Neural progenitor cell (in vitro differentiated cells): Measurements from ENCODE around the gene B4GALT4. TPM values are rescaled to one million over a fixed set of nuclear protein-coding genes. Genes with fewer than 3 reads are reported as not detected.
A peak's percentile ranks its signal among the peaks of the same experiment; 100 is the strongest.

ENCODE experiments used
- DNase-seq: peaks from one replicate; pipeline ENCODE4 v3.0.0-alpha.2; 2016; ENCODE audit warnings: low spot score
- H2AFZ ChIP-seq: fragments of 200-600 bp; sonication (generic); replicated peaks from 2 replicates; pipeline ENCODE4 v1.6.1; 2016; ENCODE audit warnings: antibody characterized with exemption
- H3F3A ChIP-seq: fragments of 200-600 bp; sonication (generic); 2 replicates; pipeline ENCODE4 v1.6.1; 2016; ENCODE audit warnings: antibody characterized with exemption, low read depth
- H3K27ac ChIP-seq: fragments of 200-600 bp; sonication (generic); 2 replicates; pipeline ENCODE4 v1.5.1; 2016; ENCODE audit warnings: mild to moderate bottlenecking
- H3K27me3 ChIP-seq: fragments of 200-600 bp; sonication (generic); 2 replicates; pipeline ENCODE4 v1.6.1; 2016; ENCODE audit warnings: mild to moderate bottlenecking, moderate library complexity
- H3K36me3 ChIP-seq: fragments of 200-600 bp; sonication (generic); 2 replicates; pipeline ENCODE4 v1.5.1; 2016
- H3K4me1 ChIP-seq: fragments of 200-600 bp; sonication (generic); 2 replicates; pipeline ENCODE4 v1.6.1; 2016; ENCODE audit warnings: mixed run types
- H3K4me2 ChIP-seq: fragments of 200-600 bp; sonication (generic); 2 replicates; pipeline ENCODE4 v1.6.1; 2016
- H3K4me3 ChIP-seq: fragments of 200-600 bp; sonication (generic); 2 replicates; pipeline ENCODE4 v1.5.1; 2016
- H3K79me2 ChIP-seq: fragments of 200-600 bp; sonication (generic); 2 replicates; pipeline ENCODE4 v1.6.1; 2016; ENCODE audit warnings: low read depth
- H3K9ac ChIP-seq: fragments of 200-600 bp; sonication (generic); 2 replicates; pipeline ENCODE4 v1.6.1; 2016
- H3K9me3 ChIP-seq: fragments of 200-600 bp; sonication (generic); 2 replicates; pipeline ENCODE4 v1.5.1; 2016; ENCODE audit warnings: low read depth
- H4K20me1 ChIP-seq: fragments of 200-600 bp; sonication (generic); 2 replicates; pipeline ENCODE4 v1.6.1; 2016; ENCODE audit warnings: low read depth
- H3K27ac Mint-ChIP-seq: 3 replicates; pipeline ENCODE4 v1.8.0; 2021; ENCODE audit warnings: mixed read lengths
- H3K27me3 Mint-ChIP-seq: 2 replicates; pipeline ENCODE4 v1.8.0; 2022; ENCODE audit warnings: low read depth, mild to moderate bottlenecking, inconsistent platforms, moderate library complexity, mixed read lengths; ENCODE audit not compliant: insufficient read depth
- H3K36me3 Mint-ChIP-seq: 3 replicates; pipeline ENCODE4 v1.8.0; 2021; ENCODE audit warnings: mixed read lengths
- H3K4me1 Mint-ChIP-seq: 3 replicates; pipeline ENCODE4 v1.8.0; 2021; ENCODE audit warnings: mixed read lengths
- H3K4me3 Mint-ChIP-seq: 3 replicates; pipeline ENCODE4 v1.8.0; 2021; ENCODE audit warnings: mild to moderate bottlenecking, moderate library complexity, mixed read lengths
- H3K9me3 Mint-ChIP-seq: 3 replicates; pipeline ENCODE4 v1.8.0; 2020; ENCODE audit warnings: mixed read lengths
- EZH2 ChIP-seq: fragments of 200-600 bp; sonication (generic); IDR thresholded peaks from 2 replicates; pipeline ENCODE4 v1.6.1; 2017; ENCODE audit warnings: antibody characterized with exemption, mild to moderate bottlenecking, moderate library complexity
- EZH2phosphoT487 ChIP-seq: fragments of 200-600 bp; sonication (generic); IDR thresholded peaks from 2 replicates; pipeline ENCODE4 v1.6.1; 2017; ENCODE audit warnings: antibody characterized with exemption
- total RNA-seq: library from RNA; depleted of rRNA; stranded (reverse); fragments of >200 nt; gene quantifications from 2 replicates; pipeline ENCODE4 v1.2.3, GENCODE V29; 2015; ENCODE audit warnings: low replicate concordance
- TF ChIP-seq, protein P1 (sequence below): fragments of 200-600 bp; sonication (generic); IDR thresholded peaks from 2 replicates; pipeline ENCODE4 v1.5.1; 2017; ENCODE audit warnings: antibody characterized with exemption, mild to moderate bottlenecking

B4GALT4 gene
- total RNA-seq, 1 donor from 2014 or later: 47.0 TPM

DNA sequence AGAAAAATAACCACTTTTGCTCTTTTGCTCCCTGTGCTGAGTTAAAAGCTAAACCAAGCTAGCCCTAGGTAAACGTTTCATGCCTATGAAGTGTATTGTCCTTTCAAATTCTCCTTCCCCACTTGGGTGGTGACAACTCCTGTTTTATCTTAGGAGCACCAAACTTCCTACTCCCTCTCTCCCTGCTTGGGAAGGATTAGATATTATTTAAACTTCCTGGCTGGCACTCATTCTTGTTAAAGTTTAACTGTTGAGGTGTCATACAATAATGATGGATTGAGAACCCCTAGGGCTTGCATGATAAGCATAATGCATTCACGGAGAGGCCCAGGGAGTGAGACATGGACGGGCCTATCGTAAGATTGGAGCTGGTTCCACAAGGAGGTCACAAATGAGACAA lies 29.5 kb downstream of the B4GALT4 start:
- no peak overlapping the region for H3K27ac ChIP-seq
- H3K4me1 ChIP-seq: no peaks in the 10 kb centered on the region
- no peak overlapping the region for H3K4me2 ChIP-seq
- H3K36me3 Mint-ChIP-seq: peaks cover 34% of the 10 kb centered on the region
- H3K27ac Mint-ChIP-seq: no peak overlapping the region
- H3K36me3 ChIP-seq: peaks cover 14% of the 10 kb centered on the region
- H3K4me1 Mint-ChIP-seq: peaks cover 15% of the 10 kb centered on the region
- H3K9me3 ChIP-seq: no peaks in the 10 kb centered on the region
- no peaks in the 10 kb centered on the region for H3F3A ChIP-seq
- H4K20me1 ChIP-seq: no peaks in the 10 kb centered on the region
- DNase-seq: no peak
- no peaks in the 10 kb centered on the region for H3K27me3 ChIP-seq
- no peaks in the 10 kb centered on the region for H3K27me3 Mint-ChIP-seq
- H3K4me3 ChIP-seq: no peak overlapping the region
- H3K4me3 Mint-ChIP-seq: no peak overlapping the region
- no peak overlapping the region for H3K9ac ChIP-seq
- H3K9me3 Mint-ChIP-seq: no peaks in the 10 kb centered on the region
- TF ChIP-seq, protein P1, sequence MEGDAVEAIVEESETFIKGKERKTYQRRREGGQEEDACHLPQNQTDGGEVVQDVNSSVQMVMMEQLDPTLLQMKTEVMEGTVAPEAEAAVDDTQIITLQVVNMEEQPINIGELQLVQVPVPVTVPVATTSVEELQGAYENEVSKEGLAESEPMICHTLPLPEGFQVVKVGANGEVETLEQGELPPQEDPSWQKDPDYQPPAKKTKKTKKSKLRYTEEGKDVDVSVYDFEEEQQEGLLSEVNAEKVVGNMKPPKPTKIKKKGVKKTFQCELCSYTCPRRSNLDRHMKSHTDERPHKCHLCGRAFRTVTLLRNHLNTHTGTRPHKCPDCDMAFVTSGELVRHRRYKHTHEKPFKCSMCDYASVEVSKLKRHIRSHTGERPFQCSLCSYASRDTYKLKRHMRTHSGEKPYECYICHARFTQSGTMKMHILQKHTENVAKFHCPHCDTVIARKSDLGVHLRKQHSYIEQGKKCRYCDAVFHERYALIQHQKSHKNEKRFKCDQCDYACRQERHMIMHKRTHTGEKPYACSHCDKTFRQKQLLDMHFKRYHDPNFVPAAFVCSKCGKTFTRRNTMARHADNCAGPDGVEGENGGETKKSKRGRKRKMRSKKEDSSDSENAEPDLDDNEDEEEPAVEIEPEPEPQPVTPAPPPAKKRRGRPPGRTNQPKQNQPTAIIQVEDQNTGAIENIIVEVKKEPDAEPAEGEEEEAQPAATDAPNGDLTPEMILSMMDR: no peak
- TF ChIP-seq EZH2phosphoT487 (no peak), EZH2 (no peak)
- H3K79me2 ChIP-seq: no peaks in the 10 kb centered on the region
- H2AFZ ChIP-seq: no peak overlapping the region

DNA sequence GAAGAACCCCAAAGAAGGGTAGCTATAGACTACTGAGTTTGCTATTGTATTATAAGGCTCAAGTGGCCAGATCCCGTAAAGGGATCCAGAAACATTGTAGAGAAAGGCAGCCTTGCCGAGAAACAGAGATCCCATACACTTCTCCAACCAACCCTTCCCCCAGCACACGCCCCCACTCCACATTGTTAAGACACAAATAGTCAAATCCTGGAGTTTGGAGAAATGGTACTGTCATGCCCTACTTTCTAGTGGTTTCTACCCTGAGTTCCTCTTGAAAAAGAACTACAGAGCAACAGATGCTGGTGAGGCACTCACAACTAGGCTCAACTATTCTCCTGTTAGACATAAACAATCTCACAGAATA lies 33.2 kb downstream of the B4GALT4 start:
- no peaks in the 10 kb centered on the region for H3F3A ChIP-seq
- no peaks in the 10 kb centered on the region for H3K79me2 ChIP-seq
- no peak overlapping the region for H3K4me3 ChIP-seq
- H3K9me3 ChIP-seq: no peaks in the 10 kb centered on the region
- H2AFZ ChIP-seq: no peak overlapping the region
- TF ChIP-seq EZH2phosphoT487 (no peak), EZH2 (no peak)
- TF ChIP-seq, protein P1: no peak
- H3K9ac ChIP-seq: no peak overlapping the region
- H4K20me1 ChIP-seq: no peaks in the 10 kb centered on the region
- H3K27me3 Mint-ChIP-seq: no peaks in the 10 kb centered on the region
- H3K27ac Mint-ChIP-seq: no peak overlapping the region
- H3K4me1 Mint-ChIP-seq: peaks cover 15% of the 10 kb centered on the region
- no peaks in the 10 kb centered on the region for H3K27me3 ChIP-seq
- no peaks in the 10 kb centered on the region for H3K4me1 ChIP-seq
- no peak overlapping the region for H3K27ac ChIP-seq
- H3K4me3 Mint-ChIP-seq: no peak overlapping the region
- no peaks in the 10 kb centered on the region for H3K36me3 ChIP-seq
- no peaks in the 10 kb centered on the region for H3K9me3 Mint-ChIP-seq
- H3K36me3 Mint-ChIP-seq: peaks cover 18% of the 10 kb centered on the region
- no peak overlapping the region for H3K4me2 ChIP-seq
- no peak for DNase-seq

DNA sequence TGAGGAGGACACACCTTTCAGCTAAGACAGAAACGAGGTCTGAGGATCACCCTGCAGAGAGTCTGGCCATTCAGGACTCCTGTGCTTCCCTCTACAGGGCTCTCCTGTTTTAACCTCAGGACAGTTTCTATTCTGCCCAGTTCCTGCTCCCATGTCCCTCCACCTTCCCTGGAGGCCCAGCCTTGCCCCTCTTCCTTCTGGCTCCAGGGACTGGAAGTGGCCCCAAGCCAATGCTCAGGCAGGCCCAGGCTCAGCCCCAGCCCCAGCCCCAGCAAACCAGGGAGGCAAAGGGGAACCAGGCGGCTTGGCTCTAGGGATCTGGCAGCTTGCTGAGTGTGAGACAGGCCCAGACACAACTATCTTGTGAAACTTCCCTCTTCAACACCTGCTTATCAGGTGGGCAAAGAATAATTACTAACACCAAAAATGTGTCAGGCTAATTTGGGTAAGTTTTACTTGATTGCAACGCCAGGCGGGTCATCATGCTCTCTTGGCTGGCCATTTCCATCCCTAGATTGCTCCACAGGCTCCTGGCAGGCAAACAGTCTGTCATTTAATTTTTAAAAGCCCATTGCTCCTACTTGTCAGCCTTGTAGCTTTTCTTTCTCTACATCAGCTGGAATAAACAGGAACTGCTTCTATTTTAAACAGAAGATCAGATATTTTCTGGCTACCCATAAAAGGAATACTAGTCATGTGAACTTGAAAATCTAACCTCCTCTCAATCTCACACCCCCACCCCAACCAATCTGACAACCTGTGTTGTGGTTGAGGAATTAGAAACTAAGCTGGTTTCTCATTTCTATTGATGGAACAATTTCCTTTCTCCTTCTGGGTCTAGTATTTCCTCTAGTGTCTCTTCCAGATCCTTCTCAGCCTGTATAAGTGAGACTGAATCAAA lies 33.8 kb downstream of the B4GALT4 start:
- no peaks in the 10 kb centered on the region for H3F3A ChIP-seq
- Mint-ChIP-seq H3K9me3 (no peaks in the 10 kb centered on the region), H3K36me3 (peaks cover 14% of the 10 kb centered on the region), H3K4me3 (no peak overlapping the region), H3K27ac (no peak overlapping the region), H3K27me3 (no peaks in the 10 kb centered on the region), H3K4me1 (peaks cover 15% of the 10 kb centered on the region)
- H3K27ac ChIP-seq: no peak overlapping the region
- H3K9ac ChIP-seq: no peak overlapping the region
- H3K4me1 ChIP-seq: no peaks in the 10 kb centered on the region
- no peaks in the 10 kb centered on the region for H3K79me2 ChIP-seq
- no peak overlapping the region for H3K4me2 ChIP-seq
- no peaks in the 10 kb centered on the region for H3K27me3 ChIP-seq
- no peaks in the 10 kb centered on the region for H4K20me1 ChIP-seq
- no peak overlapping the region for H2AFZ ChIP-seq
- no peaks in the 10 kb centered on the region for H3K9me3 ChIP-seq
- no peaks in the 10 kb centered on the region for H3K36me3 ChIP-seq
- TF ChIP-seq, protein P1: no peak
- TF ChIP-seq EZH2 (no peak), EZH2phosphoT487 (no peak)
- no peak overlapping the region for H3K4me3 ChIP-seq
- DNase-seq: peak; percentile 6
